ENCODE results near the gene LOXL1. TPM values are rescaled to one million over a fixed set of nuclear protein-coding genes. Genes with fewer than 3 reads are reported as not detected.

Gene LOXL1
- total and polyA plus RNA-seq, 4 donors = 0.67 to 2.0 (median 1.4) TPM; not detected in 1

DNA sequence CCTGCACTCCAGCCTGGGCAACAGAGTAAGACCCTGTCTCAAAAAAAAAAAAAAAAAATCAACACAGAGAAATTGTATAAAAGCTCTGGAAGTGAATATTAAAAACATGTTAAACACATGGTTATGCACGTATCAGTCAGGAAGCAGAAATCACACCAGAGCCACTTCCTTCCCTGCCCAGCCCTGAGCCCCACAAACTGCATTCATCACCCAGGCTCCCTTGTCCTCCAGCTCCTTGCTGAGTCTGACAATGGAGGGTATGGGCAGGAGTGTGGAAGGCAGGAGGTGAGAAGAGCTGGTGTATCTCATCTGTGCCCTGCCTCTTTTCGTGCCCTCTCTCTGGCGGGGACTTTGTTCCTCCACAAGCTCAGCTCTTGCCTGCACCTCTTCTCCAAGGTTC, 12.1 kb upstream of the LOXL1 start:
- 70% methylated on average over 3 of the region's 3 CpGs for WGBS

DNA sequence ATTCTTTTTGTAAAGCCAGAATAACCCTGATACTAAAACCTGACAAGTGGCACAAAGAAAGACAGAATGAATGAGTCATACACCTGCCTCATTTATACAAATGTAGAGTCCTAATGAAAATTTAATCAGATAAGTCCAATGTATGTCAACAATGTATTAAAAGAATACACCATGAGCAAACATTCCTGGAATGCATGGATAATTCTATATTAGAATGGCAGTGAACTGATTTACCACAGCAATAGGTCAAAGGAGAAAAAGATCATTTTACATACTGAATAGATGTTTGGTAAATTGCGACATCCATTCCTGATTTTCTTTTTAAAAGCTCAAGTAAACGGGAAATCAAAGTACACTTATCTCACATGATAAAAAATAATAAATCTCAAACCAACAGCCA, 11.2 kb upstream of the LOXL1 start:
- no peak for DNase-seq (ENCODE audit: low spot score)
- H3K4me1 ChIP-seq (ENCODE audit: control insufficient read depth in 4 of 4, insufficient read depth in 4 of 4, low read length in 3 of 4) = no peaks in the 10 kb centered on the region
- WGBS = 63% methylated on average over 2 of the region's 2 CpGs
- TF ChIP-seq, protein P1, sequence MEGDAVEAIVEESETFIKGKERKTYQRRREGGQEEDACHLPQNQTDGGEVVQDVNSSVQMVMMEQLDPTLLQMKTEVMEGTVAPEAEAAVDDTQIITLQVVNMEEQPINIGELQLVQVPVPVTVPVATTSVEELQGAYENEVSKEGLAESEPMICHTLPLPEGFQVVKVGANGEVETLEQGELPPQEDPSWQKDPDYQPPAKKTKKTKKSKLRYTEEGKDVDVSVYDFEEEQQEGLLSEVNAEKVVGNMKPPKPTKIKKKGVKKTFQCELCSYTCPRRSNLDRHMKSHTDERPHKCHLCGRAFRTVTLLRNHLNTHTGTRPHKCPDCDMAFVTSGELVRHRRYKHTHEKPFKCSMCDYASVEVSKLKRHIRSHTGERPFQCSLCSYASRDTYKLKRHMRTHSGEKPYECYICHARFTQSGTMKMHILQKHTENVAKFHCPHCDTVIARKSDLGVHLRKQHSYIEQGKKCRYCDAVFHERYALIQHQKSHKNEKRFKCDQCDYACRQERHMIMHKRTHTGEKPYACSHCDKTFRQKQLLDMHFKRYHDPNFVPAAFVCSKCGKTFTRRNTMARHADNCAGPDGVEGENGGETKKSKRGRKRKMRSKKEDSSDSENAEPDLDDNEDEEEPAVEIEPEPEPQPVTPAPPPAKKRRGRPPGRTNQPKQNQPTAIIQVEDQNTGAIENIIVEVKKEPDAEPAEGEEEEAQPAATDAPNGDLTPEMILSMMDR (IDR thresholded peaks at IDR 0.05; ENCODE audit: low read depth, low read length, missing input control) = no peak
- TF ChIP-seq HNF4A (conservative IDR thresholded peaks at IDR 0.05) = no peak
- TF ChIP-seq, protein P2, sequence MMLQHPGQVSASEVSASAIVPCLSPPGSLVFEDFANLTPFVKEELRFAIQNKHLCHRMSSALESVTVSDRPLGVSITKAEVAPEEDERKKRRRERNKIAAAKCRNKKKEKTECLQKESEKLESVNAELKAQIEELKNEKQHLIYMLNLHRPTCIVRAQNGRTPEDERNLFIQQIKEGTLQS (IDR thresholded peaks at IDR 0.05) = no peak
- no peak for TF ChIP-seq GABPA (IDR thresholded peaks at IDR 0.05 in 1 of 2, conservative IDR thresholded peaks at IDR 0.05 in 1 of 2)
- TF ChIP-seq JUND (IDR thresholded peaks at IDR 0.05) = no peak
- TF ChIP-seq, protein P3, sequence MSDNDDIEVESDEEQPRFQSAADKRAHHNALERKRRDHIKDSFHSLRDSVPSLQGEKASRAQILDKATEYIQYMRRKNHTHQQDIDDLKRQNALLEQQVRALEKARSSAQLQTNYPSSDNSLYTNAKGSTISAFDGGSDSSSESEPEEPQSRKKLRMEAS (IDR thresholded peaks at IDR 0.05) = no peak
- TF ChIP-seq, protein P4, sequence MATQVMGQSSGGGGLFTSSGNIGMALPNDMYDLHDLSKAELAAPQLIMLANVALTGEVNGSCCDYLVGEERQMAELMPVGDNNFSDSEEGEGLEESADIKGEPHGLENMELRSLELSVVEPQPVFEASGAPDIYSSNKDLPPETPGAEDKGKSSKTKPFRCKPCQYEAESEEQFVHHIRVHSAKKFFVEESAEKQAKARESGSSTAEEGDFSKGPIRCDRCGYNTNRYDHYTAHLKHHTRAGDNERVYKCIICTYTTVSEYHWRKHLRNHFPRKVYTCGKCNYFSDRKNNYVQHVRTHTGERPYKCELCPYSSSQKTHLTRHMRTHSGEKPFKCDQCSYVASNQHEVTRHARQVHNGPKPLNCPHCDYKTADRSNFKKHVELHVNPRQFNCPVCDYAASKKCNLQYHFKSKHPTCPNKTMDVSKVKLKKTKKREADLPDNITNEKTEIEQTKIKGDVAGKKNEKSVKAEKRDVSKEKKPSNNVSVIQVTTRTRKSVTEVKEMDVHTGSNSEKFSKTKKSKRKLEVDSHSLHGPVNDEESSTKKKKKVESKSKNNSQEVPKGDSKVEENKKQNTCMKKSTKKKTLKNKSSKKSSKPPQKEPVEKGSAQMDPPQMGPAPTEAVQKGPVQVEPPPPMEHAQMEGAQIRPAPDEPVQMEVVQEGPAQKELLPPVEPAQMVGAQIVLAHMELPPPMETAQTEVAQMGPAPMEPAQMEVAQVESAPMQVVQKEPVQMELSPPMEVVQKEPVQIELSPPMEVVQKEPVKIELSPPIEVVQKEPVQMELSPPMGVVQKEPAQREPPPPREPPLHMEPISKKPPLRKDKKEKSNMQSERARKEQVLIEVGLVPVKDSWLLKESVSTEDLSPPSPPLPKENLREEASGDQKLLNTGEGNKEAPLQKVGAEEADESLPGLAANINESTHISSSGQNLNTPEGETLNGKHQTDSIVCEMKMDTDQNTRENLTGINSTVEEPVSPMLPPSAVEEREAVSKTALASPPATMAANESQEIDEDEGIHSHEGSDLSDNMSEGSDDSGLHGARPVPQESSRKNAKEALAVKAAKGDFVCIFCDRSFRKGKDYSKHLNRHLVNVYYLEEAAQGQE (IDR thresholded peaks at IDR 0.05) = no peak

More for the DNA sequence above, 12.1 kb upstream of the LOXL1 start:
- Histone ChIP-seq H3K9ac (ENCODE audit: low read depth in 1 of 2, low read length in 2 of 2) (no peak overlapping the region), H3K4me1 (ENCODE audit: control insufficient read depth in 4 of 4, insufficient read depth in 4 of 4, low read length in 3 of 4) (no peaks in the 10 kb centered on the region), H3K4me3 (ENCODE audit: low read depth in 1 of 3, low read length in 3 of 3) (no peak overlapping the region), H3K36me3 (ENCODE audit: control insufficient read depth in 4 of 4, insufficient read depth in 3 of 4, low read depth in 1 of 4, low read length in 3 of 4) (no peaks in the 10 kb centered on the region), H3K27ac (ENCODE audit: low read depth in 1 of 2, low read length in 2 of 2) (no peak overlapping the region), H3K27me3 (ENCODE audit: control insufficient read depth in 4 of 4, insufficient read depth in 4 of 4, low read length in 3 of 4) (peaks cover 0 to 11% (median 0%) of the 10 kb centered on the region in 4 donors), H3K9me3 (ENCODE audit: control insufficient read depth in 4 of 4, low read length in 3 of 4) (peaks cover 0 to 3% (median 1%) of the 10 kb centered on the region in 4 donors)
- TF ChIP-seq, protein P3 (IDR thresholded peaks at IDR 0.05) = no peak
- TF ChIP-seq SP1 (IDR thresholded peaks at IDR 0.05) (no peak), RXRA (IDR thresholded peaks at IDR 0.05) (no peak), NR2F2 (IDR thresholded peaks at IDR 0.05) (no peak), YY1 (IDR thresholded peaks at IDR 0.05) (no peak), JUND (IDR thresholded peaks at IDR 0.05) (no peak), FOXA2 (IDR thresholded peaks at IDR 0.05) (no peak), RAD21 (IDR thresholded peaks at IDR 0.05) (no peak)
- TF ChIP-seq, protein P1 (IDR thresholded peaks at IDR 0.05; ENCODE audit: low read depth, low read length, missing input control) = no peak
- TF ChIP-seq, protein P4 (IDR thresholded peaks at IDR 0.05) = no peak
- TF ChIP-seq, protein P5, sequence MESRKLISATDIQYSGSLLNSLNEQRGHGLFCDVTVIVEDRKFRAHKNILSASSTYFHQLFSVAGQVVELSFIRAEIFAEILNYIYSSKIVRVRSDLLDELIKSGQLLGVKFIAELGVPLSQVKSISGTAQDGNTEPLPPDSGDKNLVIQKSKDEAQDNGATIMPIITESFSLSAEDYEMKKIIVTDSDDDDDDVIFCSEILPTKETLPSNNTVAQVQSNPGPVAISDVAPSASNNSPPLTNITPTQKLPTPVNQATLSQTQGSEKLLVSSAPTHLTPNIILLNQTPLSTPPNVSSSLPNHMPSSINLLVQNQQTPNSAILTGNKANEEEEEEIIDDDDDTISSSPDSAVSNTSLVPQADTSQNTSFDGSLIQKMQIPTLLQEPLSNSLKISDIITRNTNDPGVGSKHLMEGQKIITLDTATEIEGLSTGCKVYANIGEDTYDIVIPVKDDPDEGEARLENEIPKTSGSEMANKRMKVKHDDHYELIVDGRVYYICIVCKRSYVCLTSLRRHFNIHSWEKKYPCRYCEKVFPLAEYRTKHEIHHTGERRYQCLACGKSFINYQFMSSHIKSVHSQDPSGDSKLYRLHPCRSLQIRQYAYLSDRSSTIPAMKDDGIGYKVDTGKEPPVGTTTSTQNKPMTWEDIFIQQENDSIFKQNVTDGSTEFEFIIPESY (IDR thresholded peaks at IDR 0.05) = no peak
- no peak for DNase-seq (ENCODE audit: low spot score)

More for the DNA sequence above, 11.2 kb upstream of the LOXL1 start:
- Histone ChIP-seq H3K27ac (ENCODE audit: low read depth in 1 of 2, low read length in 2 of 2) (no peak overlapping the region), H3K4me3 (ENCODE audit: low read depth in 1 of 3, low read length in 3 of 3) (no peak overlapping the region), H3K36me3 (ENCODE audit: control insufficient read depth in 4 of 4, insufficient read depth in 3 of 4, low read depth in 1 of 4, low read length in 3 of 4) (no peaks in the 10 kb centered on the region), H3K9me3 (ENCODE audit: control insufficient read depth in 4 of 4, low read length in 3 of 4) (peaks cover 0 to 3% (median 1%) of the 10 kb centered on the region in 4 donors), H3K9ac (ENCODE audit: low read depth in 1 of 2, low read length in 2 of 2) (no peak overlapping the region), H3K27me3 (ENCODE audit: control insufficient read depth in 4 of 4, insufficient read depth in 4 of 4, low read length in 3 of 4) (peaks cover 0 to 11% (median 0%) of the 10 kb centered on the region in 4 donors)

All from liver (tissue), 9 donors.